ENCODE data around the gene COPG1.

Gene COPG1

DNA sequence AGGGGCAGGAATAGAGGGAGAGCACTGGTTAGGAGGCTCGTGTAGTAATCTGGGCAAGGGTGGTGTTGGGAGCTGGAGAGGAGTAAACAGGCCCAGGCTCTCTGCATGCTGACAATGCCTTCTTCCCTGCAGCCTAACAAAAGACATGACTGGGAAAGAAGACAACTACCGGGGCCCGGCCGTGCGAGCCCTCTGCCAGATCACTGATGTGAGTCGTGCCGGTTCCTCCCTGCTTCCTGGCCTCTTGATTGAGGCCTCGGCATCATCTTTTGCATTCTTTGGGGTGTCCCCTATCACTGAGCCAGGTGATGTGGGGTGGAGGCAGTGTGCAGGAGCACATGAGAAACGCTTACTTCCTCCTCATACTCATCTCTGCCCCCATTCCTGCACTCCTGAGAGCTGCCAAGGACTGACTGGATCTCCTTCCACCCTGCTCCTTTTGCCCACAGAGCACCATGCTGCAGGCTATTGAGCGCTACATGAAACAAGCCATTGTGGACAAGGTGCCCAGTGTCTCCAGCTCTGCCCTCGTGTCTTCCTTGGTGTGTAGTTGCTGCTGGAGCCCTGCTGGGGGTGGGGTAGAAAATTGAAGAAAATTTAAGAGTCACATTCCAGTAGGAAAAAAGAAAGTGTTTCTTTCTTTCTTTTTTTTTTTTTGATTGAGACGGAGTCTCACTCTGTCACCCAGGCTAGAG, 5.3 kb downstream of the COPG1 start:
- H3K4me1 ChIP-seq (ENCODE audit: control insufficient read depth in 1 of 2, insufficient read depth in 1 of 2, low read depth in 1 of 2, low read length in 1 of 2), result peaks cover 10% of the 10 kb centered on the region in 2 experiments
- H3K36me3 ChIP-seq, result peaks cover 82% of the 10 kb centered on the region
- no peaks in the 10 kb centered on the region for H3K27me3 ChIP-seq
- no peak overlapping the region for H3K27ac ChIP-seq
- H3K9me3 ChIP-seq, result no peaks in the 10 kb centered on the region
- H3K4me3 ChIP-seq (ENCODE audit: low read depth in 1 of 2, low read length in 1 of 2), result no peak overlapping the region
- TF ChIP-seq CTCF (IDR thresholded peaks at IDR 0.05), result no peak

GRCh38 chr3:129256270-129256669, 6.9 kb downstream of the COPG1 start:
- Histone ChIP-seq H3K9me3 (no peaks in the 10 kb centered on the region), H3K36me3 (peaks cover 98% of the 10 kb centered on the region), H3K4me3 (ENCODE audit: low read depth in 1 of 2, low read length in 1 of 2) (no peak overlapping the region), H3K27me3 (no peaks in the 10 kb centered on the region), H3K4me1 (ENCODE audit: control insufficient read depth in 1 of 2, insufficient read depth in 1 of 2, low read depth in 1 of 2, low read length in 1 of 2) (no peaks in the 10 kb centered on the region), H3K27ac (no peak overlapping the region)
- TF ChIP-seq CTCF (IDR thresholded peaks at IDR 0.05), result no peak

- Histone ChIP-seq H3K4me1 (ENCODE audit: control insufficient read depth in 1 of 2, insufficient read depth in 1 of 2, low read depth in 1 of 2, low read length in 1 of 2) (no peaks in the 10 kb centered on the region), H3K36me3 (peaks cover 98% of the 10 kb centered on the region), H3K4me3 (ENCODE audit: low read depth in 1 of 2, low read length in 1 of 2) (no peak overlapping the region), H3K27ac (no peak overlapping the region), H3K9me3 (no peaks in the 10 kb centered on the region), H3K27me3 (no peaks in the 10 kb centered on the region)
- no peak for TF ChIP-seq CTCF (IDR thresholded peaks at IDR 0.05)
Observed at GRCh38 chr3:129257609-129258008, 8.2 kb downstream of the COPG1 start.

DNA sequence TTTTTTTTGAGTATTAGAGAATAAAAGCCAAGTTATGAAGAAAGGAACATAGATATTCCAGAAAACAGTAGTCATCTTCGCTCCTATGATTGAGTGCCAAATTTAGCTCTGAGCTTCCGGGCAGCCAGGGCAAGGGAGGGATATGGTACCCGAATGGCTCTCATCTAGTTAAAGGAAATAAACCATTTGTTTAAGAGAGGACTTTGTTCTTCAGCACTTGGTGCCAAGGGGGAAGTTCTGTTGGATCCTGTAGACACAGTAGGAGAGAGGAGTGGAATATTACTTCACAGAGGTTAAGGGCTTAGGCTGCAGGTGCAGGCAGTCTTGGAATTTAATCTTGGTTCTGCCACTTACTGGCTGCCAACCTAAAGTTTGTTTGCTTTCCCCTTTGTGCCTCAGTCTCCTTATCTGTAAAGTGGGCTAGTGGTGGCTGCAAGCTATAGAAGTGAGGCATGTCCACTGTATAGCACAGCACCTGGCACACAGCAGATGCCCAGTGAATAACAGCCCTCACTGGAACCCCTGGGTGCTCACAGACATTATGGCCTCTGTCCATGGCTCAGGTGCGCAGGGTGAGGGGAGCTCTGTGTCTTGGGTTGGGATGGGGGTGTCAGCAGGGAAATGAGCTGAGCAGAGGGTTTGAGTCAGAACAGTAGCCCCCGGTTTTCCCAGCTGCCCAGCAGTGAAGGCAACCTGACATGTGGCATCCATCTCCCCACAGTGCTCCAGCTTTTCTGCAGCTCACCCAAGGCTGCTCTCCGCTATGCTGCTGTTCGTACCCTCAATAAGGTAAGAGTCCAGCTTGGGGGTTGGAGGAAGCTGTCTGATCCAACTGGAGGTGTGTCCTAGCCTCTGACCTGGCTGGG, 10.4 kb downstream of the COPG1 start:
- no peak overlapping the region for H3K4me3 ChIP-seq (ENCODE audit: low read depth in 1 of 2, low read length in 1 of 2)
- no peak for TF ChIP-seq CTCF (IDR thresholded peaks at IDR 0.05)
- peaks cover 100% of the 10 kb centered on the region for H3K36me3 ChIP-seq
- H3K27ac ChIP-seq, result no peak overlapping the region
- H3K9me3 ChIP-seq, result no peaks in the 10 kb centered on the region
- H3K27me3 ChIP-seq, result no peaks in the 10 kb centered on the region
- H3K4me1 ChIP-seq (ENCODE audit: control insufficient read depth in 1 of 2, insufficient read depth in 1 of 2, low read depth in 1 of 2, low read length in 1 of 2), result no peaks in the 10 kb centered on the region

DNA sequence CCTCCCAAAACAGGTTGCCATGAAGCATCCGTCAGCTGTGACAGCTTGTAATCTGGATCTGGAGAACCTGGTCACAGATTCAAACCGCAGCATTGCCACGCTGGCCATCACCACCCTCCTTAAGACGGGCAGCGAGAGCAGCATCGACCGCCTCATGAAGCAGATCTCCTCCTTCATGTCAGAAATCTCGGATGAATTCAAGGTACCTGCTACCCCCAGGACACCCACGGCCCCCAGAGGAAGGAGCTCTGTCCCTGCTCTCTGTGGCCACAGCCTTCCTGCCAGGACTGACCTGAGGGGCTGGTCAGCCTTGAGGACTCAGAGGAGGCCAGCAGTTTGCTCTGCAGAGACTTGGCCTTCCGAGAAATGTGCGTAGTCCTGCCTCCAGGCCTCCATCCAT, 11.2 kb downstream of the COPG1 start:
- no peaks in the 10 kb centered on the region for H3K4me1 ChIP-seq (ENCODE audit: control insufficient read depth in 1 of 2, insufficient read depth in 1 of 2, low read depth in 1 of 2, low read length in 1 of 2)
- no peak overlapping the region for H3K4me3 ChIP-seq (ENCODE audit: low read depth in 1 of 2, low read length in 1 of 2)
- no peaks in the 10 kb centered on the region for H3K9me3 ChIP-seq
- H3K27me3 ChIP-seq, result no peaks in the 10 kb centered on the region
- TF ChIP-seq CTCF (IDR thresholded peaks at IDR 0.05), result no peak
- no peak overlapping the region for H3K27ac ChIP-seq
- peaks cover 100% of the 10 kb centered on the region for H3K36me3 ChIP-seq
